H1 (cell line): Measurements from ENCODE around the gene SLX4IP. TPM values are rescaled to one million over a fixed set of nuclear protein-coding genes. Genes with fewer than 3 reads are reported as not detected.

Experiments used
- FOSL1 ChIP-seq: IDR thresholded peaks from 2 replicates; pipeline ENCODE4 v1.6.1; 2011; ENCODE audit warnings: mild to moderate bottlenecking, low read depth, low read length, moderate library complexity; ENCODE audit not compliant: insufficient read depth
- MAX ChIP-seq: IDR thresholded peaks from 2 replicates; pipeline ENCODE4 v1.6.1; 2012; ENCODE audit warnings: inconsistent platforms
- POLR2A ChIP-seq, 2 experiments: IDR thresholded peaks; 1 replicate in 1 of 2; 2 replicates in 1 of 2; pipeline ENCODE4 v1.6.1; 2011; ENCODE audit warnings: low read depth in 2 of 2, low read length in 2 of 2, mild to moderate bottlenecking in 2 of 2; ENCODE audit errors: control extremely low read depth in 1 of 2
- RBBP5 ChIP-seq: IDR thresholded peaks from 2 replicates; pipeline ENCODE4 v1.7.1; 2012; ENCODE audit warnings: low read depth, mild to moderate bottlenecking, inconsistent platforms, low read length, moderate library complexity, borderline replicate concordance
- SIRT6 ChIP-seq: IDR thresholded peaks from one replicate; pipeline ENCODE4 v1.7.1; 2012; ENCODE audit warnings: low read length, inconsistent platforms
- TBP ChIP-seq: IDR thresholded peaks from 2 replicates; pipeline ENCODE4 v1.6.1; 2011; ENCODE audit warnings: low read depth, low read length, improper control_type of control experiment
- polyA plus RNA-seq, 7 experiments: library from polyadenylated mRNA; depleted of rRNA in 3 of 7; stranded (reverse) in 5 of 7; unstranded in 2 of 7; fragments of >200 nt in 5 of 7; fragments of 200-250 nt in 2 of 7; gene quantifications; 1 replicate in 5 of 7; 2 replicates in 1 of 7; 4 replicates in 1 of 7; pipeline versions ENCODE4 v1.2.1 to v1.2.3, GENCODE V29; 2011 to 2013; ENCODE audit warnings: missing spikeins in 2 of 7, mixed read lengths in 2 of 7
- total RNA-seq: library from RNA; stranded (reverse); fragmentation: NEBNext Ultra II Directional; extraction: Animal tissue kit (Norgen Biotek cat#: 25700); gene quantifications from 2 replicates; pipeline ENCODE4 v1.2.1, GENCODE V29; 2021

Gene SLX4IP
- total and polyA plus RNA-seq, 2 of the 8 experiments (the other 6 are each of a cell fraction or from before 2014, with no cell fraction given), result 2.4 to 8.7 TPM

- TF ChIP-seq POLR2A (IDR thresholded peaks at IDR 0.05; ENCODE audit: control extremely low read depth in 1 of 2, low read depth in 2 of 2, low read length in 2 of 2) (no peak), TBP (no peak), RBBP5 (no peak), MAX (no peak), SIRT6 (no peak), FOSL1 (no peak)
These were observed 223.9 kb downstream of the SLX4IP start (continued) for GRCh38 chr20:10658876-10659632.
